ENCODE results near the gene TRIM59.
"Not testable (repeated sequence)": the region's sequence is repeated elsewhere in the genome, so short reads cannot be mapped to it uniquely, and the experiment has no call there.

Gene TRIM59

GRCh38 chr3:160455846-160456245 lies 6.3 kb upstream of the TRIM59 start:
- Histone ChIP-seq H3K27me3 (replicated peaks; ENCODE audit: control insufficient read depth, insufficient read depth, low read length) (no peaks in the 10 kb centered on the region), H3K4me3 (ENCODE audit: low read length) (no peak overlapping the region), H3K4me1 (ENCODE audit: control insufficient read depth, insufficient read depth, low read length) (peaks cover 5% of the 10 kb centered on the region), H3K9ac (ENCODE audit: low read length) (no peak overlapping the region), H3K36me3 (ENCODE audit: control insufficient read depth, insufficient read depth, low read length, severe bottlenecking) (no peaks in the 10 kb centered on the region), H3K9me3 (ENCODE audit: control insufficient read depth, low read length) (no peaks in the 10 kb centered on the region)
- DNase-seq (ENCODE audit: low read depth), result no peak

- Histone ChIP-seq H3K9me3 (ENCODE audit: control insufficient read depth, low read length) (no peaks in the 10 kb centered on the region), H3K4me1 (ENCODE audit: control insufficient read depth, insufficient read depth, low read length) (peaks cover 13% of the 10 kb centered on the region), H3K27me3 (replicated peaks; ENCODE audit: control insufficient read depth, insufficient read depth, low read length) (no peaks in the 10 kb centered on the region), H3K4me3 (ENCODE audit: low read length) (no peak overlapping the region), H3K9ac (ENCODE audit: low read length) (no peak overlapping the region), H3K36me3 (ENCODE audit: control insufficient read depth, insufficient read depth, low read length, severe bottlenecking) (no peaks in the 10 kb centered on the region)
- no peak for DNase-seq (ENCODE audit: low read depth)
Observed at GRCh38 chr3:160454995-160455394, 5.4 kb upstream of the TRIM59 start.

- H3K36me3 ChIP-seq (ENCODE audit: control insufficient read depth, insufficient read depth, low read length, severe bottlenecking); H3K27me3 ChIP-seq (replicated peaks; ENCODE audit: control insufficient read depth, insufficient read depth, low read length); DNase-seq (ENCODE audit: low read depth); H3K9me3 ChIP-seq (ENCODE audit: control insufficient read depth, low read length); H3K9ac ChIP-seq (ENCODE audit: low read length); H3K4me3 ChIP-seq (ENCODE audit: low read length): not testable (repeated sequence)
- peaks cover 34% of the 10 kb centered on the region for H3K4me1 ChIP-seq (ENCODE audit: control insufficient read depth, insufficient read depth, low read length)
Observed at GRCh38 chr3:160452251-160452650, 2.7 kb upstream of the TRIM59 start.

GRCh38 chr3:160451602-160452001 lies 2.0 kb upstream of the TRIM59 start:
- Histone ChIP-seq H3K4me3 (ENCODE audit: low read length) (no peak overlapping the region), H3K36me3 (ENCODE audit: control insufficient read depth, insufficient read depth, low read length, severe bottlenecking) (no peaks in the 10 kb centered on the region), H3K4me1 (ENCODE audit: control insufficient read depth, insufficient read depth, low read length) (peaks cover 34% of the 10 kb centered on the region), H3K9me3 (ENCODE audit: control insufficient read depth, low read length) (no peaks in the 10 kb centered on the region), H3K9ac (ENCODE audit: low read length) (no peak overlapping the region), H3K27me3 (replicated peaks; ENCODE audit: control insufficient read depth, insufficient read depth, low read length) (no peaks in the 10 kb centered on the region)
- DNase-seq (ENCODE audit: low read depth), result no peak

- no peaks in the 10 kb centered on the region for H3K36me3 ChIP-seq (ENCODE audit: control insufficient read depth, insufficient read depth, low read length, severe bottlenecking)
- DNase-seq (ENCODE audit: low read depth), result peak; percentile 83
- H3K4me3 ChIP-seq (ENCODE audit: low read length), result peak overlapping the region; percentile 93
- peaks cover 34% of the 10 kb centered on the region for H3K4me1 ChIP-seq (ENCODE audit: control insufficient read depth, insufficient read depth, low read length)
- peak overlapping the region; percentile 81 for H3K9ac ChIP-seq (ENCODE audit: low read length)
- H3K27me3 ChIP-seq (replicated peaks; ENCODE audit: control insufficient read depth, insufficient read depth, low read length), result no peaks in the 10 kb centered on the region
- no peaks in the 10 kb centered on the region for H3K9me3 ChIP-seq (ENCODE audit: control insufficient read depth, low read length)
Observed at GRCh38 chr3:160450846-160451245, 1.3 kb upstream of the TRIM59 start.

GRCh38 chr3:160448845-160449635 lies 546 bp downstream of the TRIM59 start:
- Histone ChIP-seq H3K4me1 (ENCODE audit: control insufficient read depth, insufficient read depth, low read length) (peaks cover 34% of the 10 kb centered on the region), H3K4me3 (ENCODE audit: low read length) (peak overlapping the region; percentile 93), H3K9ac (ENCODE audit: low read length) (peak overlapping the region; percentile 81), H3K9me3 (ENCODE audit: control insufficient read depth, low read length) (no peaks in the 10 kb centered on the region), H3K27me3 (replicated peaks; ENCODE audit: control insufficient read depth, insufficient read depth, low read length) (no peaks in the 10 kb centered on the region), H3K36me3 (ENCODE audit: control insufficient read depth, insufficient read depth, low read length, severe bottlenecking) (no peaks in the 10 kb centered on the region)
- peak; percentile 72 for DNase-seq (ENCODE audit: low read depth)

- Histone ChIP-seq H3K36me3 (ENCODE audit: control insufficient read depth, insufficient read depth, low read length, severe bottlenecking) (no peaks in the 10 kb centered on the region), H3K9ac (ENCODE audit: low read length) (no peak overlapping the region), H3K9me3 (ENCODE audit: control insufficient read depth, low read length) (no peaks in the 10 kb centered on the region), H3K4me3 (ENCODE audit: low read length) (no peak overlapping the region), H3K27me3 (replicated peaks; ENCODE audit: control insufficient read depth, insufficient read depth, low read length) (no peaks in the 10 kb centered on the region), H3K4me1 (ENCODE audit: control insufficient read depth, insufficient read depth, low read length) (peaks cover 34% of the 10 kb centered on the region)
- DNase-seq (ENCODE audit: low read depth), result peak; percentile 57
Observed at GRCh38 chr3:160447544-160447943, 2.0 kb downstream of the TRIM59 start.

- DNase-seq (ENCODE audit: low read depth), result no peak
- no peak overlapping the region for H3K4me3 ChIP-seq (ENCODE audit: low read length)
Observed at GRCh38 chr3:160446522-160447056, 3.0 kb downstream of the TRIM59 start.

GRCh38 chr3:160445854-160446253 lies 3.7 kb downstream of the TRIM59 start:
- Histone ChIP-seq H3K27me3 (replicated peaks; ENCODE audit: control insufficient read depth, insufficient read depth, low read length) (no peaks in the 10 kb centered on the region), H3K9ac (ENCODE audit: low read length) (no peak overlapping the region), H3K9me3 (ENCODE audit: control insufficient read depth, low read length) (no peaks in the 10 kb centered on the region), H3K36me3 (ENCODE audit: control insufficient read depth, insufficient read depth, low read length, severe bottlenecking) (no peaks in the 10 kb centered on the region), H3K4me1 (ENCODE audit: control insufficient read depth, insufficient read depth, low read length) (peaks cover 33% of the 10 kb centered on the region), H3K4me3 (ENCODE audit: low read length) (no peak overlapping the region)
- DNase-seq (ENCODE audit: low read depth), result no peak

More at GRCh38 chr3:160446522-160447056, 3.0 kb downstream of the TRIM59 start:
- no peaks in the 10 kb centered on the region for H3K27me3 ChIP-seq (replicated peaks; ENCODE audit: control insufficient read depth, insufficient read depth, low read length)
- no peaks in the 10 kb centered on the region for H3K9me3 ChIP-seq (ENCODE audit: control insufficient read depth, low read length)
- no peak overlapping the region for H3K9ac ChIP-seq (ENCODE audit: low read length)
- H3K4me1 ChIP-seq (ENCODE audit: control insufficient read depth, insufficient read depth, low read length), result peaks cover 36% of the 10 kb centered on the region
- H3K36me3 ChIP-seq (ENCODE audit: control insufficient read depth, insufficient read depth, low read length, severe bottlenecking), result no peaks in the 10 kb centered on the region

- no peaks in the 10 kb centered on the region for H3K9me3 ChIP-seq (ENCODE audit: control insufficient read depth, low read length)
- H3K4me3 ChIP-seq (ENCODE audit: low read length), result no peak overlapping the region
- peaks cover 18% of the 10 kb centered on the region for H3K4me1 ChIP-seq (ENCODE audit: control insufficient read depth, insufficient read depth, low read length)
- no peak overlapping the region for H3K9ac ChIP-seq (ENCODE audit: low read length)
- no peaks in the 10 kb centered on the region for H3K27me3 ChIP-seq (replicated peaks; ENCODE audit: control insufficient read depth, insufficient read depth, low read length)
- H3K36me3 ChIP-seq (ENCODE audit: control insufficient read depth, insufficient read depth, low read length, severe bottlenecking), result no peaks in the 10 kb centered on the region
- no peak for DNase-seq (ENCODE audit: low read depth)
Observed at GRCh38 chr3:160444411-160444810, 5.2 kb downstream of the TRIM59 start.

- H3K9me3 ChIP-seq (ENCODE audit: control insufficient read depth, low read length), result no peaks in the 10 kb centered on the region
- no peak for DNase-seq (ENCODE audit: low read depth)
- H3K9ac ChIP-seq (ENCODE audit: low read length), result no peak overlapping the region
- peaks cover 4% of the 10 kb centered on the region for H3K4me1 ChIP-seq (ENCODE audit: control insufficient read depth, insufficient read depth, low read length)
- no peaks in the 10 kb centered on the region for H3K27me3 ChIP-seq (replicated peaks; ENCODE audit: control insufficient read depth, insufficient read depth, low read length)
- H3K36me3 ChIP-seq (ENCODE audit: control insufficient read depth, insufficient read depth, low read length, severe bottlenecking), result no peaks in the 10 kb centered on the region
- no peak overlapping the region for H3K4me3 ChIP-seq (ENCODE audit: low read length)
Observed at GRCh38 chr3:160440687-160441086, 8.9 kb downstream of the TRIM59 start.
